ENCODE measurements around the gene NFKBIZ. TPM values are rescaled to one million over a fixed set of nuclear protein-coding genes. Genes with fewer than 3 reads are reported as not detected.

NFKBIZ gene
- total and polyA plus RNA-seq, 9 of the 15 experiments (the other 6 are each of a cell fraction or from before 2014, with no cell fraction given), result 1.2 to 13.7 (median 5.7) TPM

GRCh38 chr3:101829874-101830273 is 19.4 kb upstream of the NFKBIZ start:
- in situ Hi-C loops (cut with MboI), result no loop called here
- FAIRE-seq, result no peak
- Histone ChIP-seq H2AFZ (ENCODE audit: low read depth, low read length) (no peak overlapping the region), H3K4me3 (no peak overlapping the region), H3K36me3 (ENCODE audit: control insufficient read depth, insufficient read depth, low read length) (no peaks in the 10 kb centered on the region), H3K9ac (ENCODE audit: insufficient read depth in 1 of 2, low read depth in 2 of 2, low read length in 2 of 2) (no peak overlapping the region), H3K9me3 (replicated peaks; ENCODE audit: control insufficient read depth, insufficient read depth, low read depth, low read length) (no peaks in the 10 kb centered on the region), H3K27ac (ENCODE audit: extremely low read depth, low read depth, low read length) (no peak overlapping the region), H4K20me1 (replicated peaks; ENCODE audit: control insufficient read depth, insufficient read depth, low read length) (no peaks in the 10 kb centered on the region), H3K4me2 (ENCODE audit: insufficient read depth, low read length) (no peak overlapping the region), H3K79me2 (ENCODE audit: control insufficient read depth, insufficient read depth, low read length) (no peaks in the 10 kb centered on the region), H3K9me1 (ENCODE audit: control insufficient read depth, insufficient read depth, low read length) (no peaks in the 10 kb centered on the region), H3K4me1 (replicated peaks in 1 of 2; ENCODE audit: control insufficient read depth in 2 of 2, insufficient read depth in 2 of 2, low read length in 2 of 2) (peaks cover 3 to 5% of the 10 kb centered on the region in 2 experiments; a peak in 3 of 5 replicates), H3K27me3 (ENCODE audit: control insufficient read depth in 2 of 2, insufficient read depth in 2 of 2, low read length in 2 of 2) (no peaks in the 10 kb centered on the region)
- DNase-seq (ENCODE audit: extremely low read depth in 1 of 4, low spot score in 3 of 4), result no peak
- intact Hi-C loops (cut with micrococcal nuclease), result no loop called here
- ATAC-seq, result no peak
- ChIA-PET POLR2A (no interaction called here), CTCF (ENCODE audit: low intra/inter-chr PET ratio) (no interaction called here)
- WGBS (ENCODE audit: insufficient coverage, low coverage, missing lambda C conversion rate), result 80% methylated on average over 2 of the region's 2 CpGs
- no peak for TF ChIP-seq SREBF1 (IDR thresholded peaks at IDR 0.05; ENCODE audit: borderline replicate concordance, low read depth, low read length)
- no peak for TF ChIP-seq NFE2 (IDR thresholded peaks at IDR 0.05; ENCODE audit: low read depth)
- TF ChIP-seq PBX2 (CRISPR knock-in tag; IDR thresholded peaks at IDR 0.05; ENCODE audit: low read depth), result no peak
- TF ChIP-seq PBX2 (tag; conservative IDR thresholded peaks at IDR 0.05; ENCODE audit: low read depth), result no peak
- no peak for TF ChIP-seq EGR1 (conservative IDR thresholded peaks at IDR 0.05)
- no peak for TF ChIP-seq TCF7L2 (IDR thresholded peaks at IDR 0.05; ENCODE audit: low read depth, low read length)
- TF ChIP-seq CHD2 (IDR thresholded peaks at IDR 0.05; ENCODE audit: low read depth, low read length), result no peak
- no peak for TF ChIP-seq SOX6 (IDR thresholded peaks at IDR 0.05)
- no peak for TF ChIP-seq PRDM10 (IDR thresholded peaks at IDR 0.05; ENCODE audit: partially characterized antibody)
- TF ChIP-seq MLX (CRISPR knock-in tag; conservative IDR thresholded peaks at IDR 0.05), result no peak
- no TSS peak for BruUV-seq (replicated peaks)
